Neural cell (in vitro differentiated cells): ENCODE data around the gene CLASP1. TPM values are rescaled to one million over a fixed set of nuclear protein-coding genes. Genes with fewer than 3 reads are reported as not detected.

Experiments used
- H2AFZ ChIP-seq: fragments of 200-600, 300-800 bp; sonication (generic), shearing (Covaris generic); 2 replicates; pipeline ENCODE4 v1.6.0; 2014; ENCODE audit warnings: low read depth, mild to moderate bottlenecking, antibody characterized with exemption, low read length, moderate library complexity
- H3F3A ChIP-seq: fragments of 200-600 bp; shearing (Covaris generic); 2 replicates; pipeline ENCODE4 v1.6.1; 2016; ENCODE audit warnings: mild to moderate bottlenecking, moderate library complexity, mixed read lengths, antibody characterized with exemption, low read length; ENCODE audit not compliant: insufficient read depth, poor library complexity, severe bottlenecking
- H3K27ac ChIP-seq: fragments of 200-600, 300-800 bp; sonication (generic), shearing (Covaris generic); 2 replicates; pipeline ENCODE4 v1.5.1; 2014; ENCODE audit warnings: mild to moderate bottlenecking, low read length, moderate library complexity
- H3K27me3 ChIP-seq: fragments of 300-800, 200-600 bp; sonication (generic), shearing (Covaris generic); 2 replicates; pipeline ENCODE4 v1.6.0; 2014; ENCODE audit warnings: mild to moderate bottlenecking, low read depth, low read length, moderate library complexity; ENCODE audit not compliant: insufficient read depth
- H3K36me3 ChIP-seq: fragments of 300-800, 200-600 bp; sonication (generic), shearing (Covaris generic); 2 replicates; pipeline ENCODE4 v1.5.1; 2014; ENCODE audit warnings: mild to moderate bottlenecking, antibody characterized with exemption, low read length, moderate library complexity; ENCODE audit not compliant: insufficient read depth
- H3K4me2 ChIP-seq: fragments of 300-800, 200-600 bp; sonication (generic), shearing (Covaris generic); 2 replicates; pipeline ENCODE4 v1.6.0; 2014; ENCODE audit warnings: mild to moderate bottlenecking, low read length
- H3K4me3 ChIP-seq: fragments of 300-800, 200-600 bp; sonication (generic), shearing (Covaris generic); 2 replicates; pipeline ENCODE4 v1.5.1; 2014; ENCODE audit warnings: mild to moderate bottlenecking, low read length, moderate library complexity
- H3K79me2 ChIP-seq: fragments of 200-600 bp; shearing (Covaris generic); replicated peaks from 2 replicates; pipeline ENCODE4 v1.6.0; 2014; ENCODE audit warnings: mild to moderate bottlenecking, low read length, moderate library complexity; ENCODE audit not compliant: insufficient read depth
- H3K9ac ChIP-seq: fragments of 300-800, 200-600 bp; sonication (generic), shearing (Covaris generic); 2 replicates; pipeline ENCODE4 v1.6.1; 2016; ENCODE audit warnings: mild to moderate bottlenecking, low read length, mixed read lengths
- H3K9me2 ChIP-seq: fragments of 200-600 bp; shearing (Covaris generic); 2 replicates; pipeline ENCODE4 v1.6.1; 2016; ENCODE audit warnings: mild to moderate bottlenecking, low read length, mixed read lengths; ENCODE audit not compliant: insufficient read depth
- H3K9me3 ChIP-seq: fragments of 200-600, 300-800 bp; sonication (generic), shearing (Covaris generic); 2 replicates; pipeline ENCODE4 v1.6.1; 2016; ENCODE audit warnings: mild to moderate bottlenecking, mixed run types, low read length, moderate library complexity, mixed read lengths
- H4K20me1 ChIP-seq: fragments of 200-600 bp; shearing (Covaris generic); 2 replicates; pipeline ENCODE4 v1.6.1; 2016; ENCODE audit warnings: mild to moderate bottlenecking, mixed run types; ENCODE audit not compliant: insufficient read depth
- CTCF ChIP-seq: fragments of 450-650 bp; IDR thresholded peaks from 2 replicates; pipeline ENCODE4 v1.5.1; 2014; ENCODE audit warnings: antibody characterized with exemption, mild to moderate bottlenecking, moderate library complexity; ENCODE audit not compliant: poor library complexity, severe bottlenecking
- EP300 ChIP-seq: fragments of 450-650 bp; conservative IDR thresholded peaks from 2 replicates; pipeline ENCODE4 v1.6.1; 2014; ENCODE audit warnings: antibody characterized with exemption, mild to moderate bottlenecking, moderate library complexity; ENCODE audit not compliant: poor library complexity, severe bottlenecking
- EZH2 ChIP-seq: fragments of 200-600, 300-800 bp; shearing (Covaris generic), sonication (generic); IDR thresholded peaks from 2 replicates; pipeline ENCODE4 v1.6.1; 2014; ENCODE audit warnings: antibody characterized with exemption, low read length, borderline replicate concordance, mild to moderate bottlenecking; ENCODE audit not compliant: insufficient read depth, poor library complexity, severe bottlenecking
- MXI1 ChIP-seq: fragments of 450-650 bp; conservative IDR thresholded peaks from 2 replicates; pipeline ENCODE4 v1.6.1; 2014; ENCODE audit warnings: antibody characterized with exemption, mild to moderate bottlenecking; ENCODE audit not compliant: poor library complexity, severe bottlenecking
- POLR2AphosphoS5 ChIP-seq: IDR thresholded peaks from 2 replicates; pipeline ENCODE4 v1.6.1; 2012
- RAD21 ChIP-seq: fragments of 450-650 bp; conservative IDR thresholded peaks from 2 replicates; pipeline ENCODE4 v1.6.1; 2014; ENCODE audit warnings: antibody characterized with exemption, mild to moderate bottlenecking, moderate library complexity
- REST ChIP-seq: IDR thresholded peaks from 2 replicates; pipeline ENCODE4 v1.6.1; 2012; ENCODE audit warnings: borderline replicate concordance
- SMC3 ChIP-seq: fragments of 450-650 bp; conservative IDR thresholded peaks from 2 replicates; pipeline ENCODE4 v1.6.1; 2014; ENCODE audit warnings: antibody characterized with exemption, mild to moderate bottlenecking, moderate library complexity; ENCODE audit not compliant: poor library complexity
- TAF1 ChIP-seq: IDR thresholded peaks from 2 replicates; pipeline ENCODE4 v1.6.1; 2012; ENCODE audit warnings: low read depth
- polyA plus RNA-seq: library from polyadenylated mRNA; depleted of rRNA; stranded (reverse); fragments of >200 nt; gene quantifications from 2 replicates; pipeline ENCODE4 v1.2.3, GENCODE V29; 2014

CLASP1 gene
- polyA plus RNA-seq, 1 donor from 2014 or later: 41.3 TPM

GRCh38 chr2:121429119-121429903 lies 220.0 kb downstream of the CLASP1 start:
- H3K27me3 ChIP-seq: no peaks in the 10 kb centered on the region
- H3K9ac ChIP-seq: no peak overlapping the region
- H3K4me3 ChIP-seq: no peak overlapping the region
- no peaks in the 10 kb centered on the region for H3K79me2 ChIP-seq
- H3F3A ChIP-seq: no peaks in the 10 kb centered on the region
- no peak overlapping the region for H2AFZ ChIP-seq
- H3K4me2 ChIP-seq: no peak overlapping the region
- no peaks in the 10 kb centered on the region for H3K9me3 ChIP-seq
- TF ChIP-seq REST (no peak), MXI1 (no peak), TAF1 (no peak), EZH2 (no peak), EP300 (no peak), CTCF (no peak), POLR2AphosphoS5 (no peak)
- peaks cover 4% of the 10 kb centered on the region for H3K36me3 ChIP-seq
- H3K9me2 ChIP-seq: no peaks in the 10 kb centered on the region
- H3K27ac ChIP-seq: no peak overlapping the region
- no peaks in the 10 kb centered on the region for H4K20me1 ChIP-seq

GRCh38 chr2:121427187-121427689 lies 222.0 kb downstream of the CLASP1 start:
- Histone ChIP-seq H3K9ac (no peak overlapping the region), H3K36me3 (peaks cover 4% of the 10 kb centered on the region), H3K27me3 (no peaks in the 10 kb centered on the region), H3F3A (no peaks in the 10 kb centered on the region), H3K9me2 (no peaks in the 10 kb centered on the region), H2AFZ (no peak overlapping the region), H3K9me3 (no peaks in the 10 kb centered on the region), H3K79me2 (no peaks in the 10 kb centered on the region), H3K4me3 (no peak overlapping the region), H4K20me1 (no peaks in the 10 kb centered on the region), H3K4me2 (no peak overlapping the region), H3K27ac (no peak overlapping the region)
- TF ChIP-seq TAF1 (no peak), MXI1 (no peak), POLR2AphosphoS5 (no peak), EZH2 (no peak), EP300 (no peak), CTCF (no peak), REST (no peak), SMC3 (no peak), RAD21 (no peak)
